MG63 (cell line): Measurements from ENCODE around the gene SET. TPM values are rescaled to one million over a fixed set of nuclear protein-coding genes. Genes with fewer than 3 reads are reported as not detected.

ENCODE experiments used
- DNase-seq: peaks from one replicate; pipeline ENCODE4 v3.0.0-alpha.2; 2020
- H3K27me3 ChIP-seq: fragments of 250-450 bp; sonication (Bioruptor Pico); 2 replicates; pipeline ENCODE4 v1.5.1; 2020; ENCODE audit warnings: mild to moderate bottlenecking, moderate library complexity
- H3K36me3 ChIP-seq: fragments of 250-450 bp; sonication (Bioruptor Pico); 2 replicates; pipeline ENCODE4 v1.5.1; 2020; ENCODE audit warnings: mild to moderate bottlenecking, moderate library complexity
- H3K4me3 ChIP-seq: fragments of 250-450 bp; sonication (Bioruptor Pico); 2 replicates; pipeline ENCODE4 v1.5.1; 2020; ENCODE audit warnings: mild to moderate bottlenecking, moderate library complexity
- H3K9me3 ChIP-seq: fragments of 250-450 bp; sonication (Bioruptor Pico); 2 replicates; pipeline ENCODE4 v1.5.1; 2020; ENCODE audit warnings: mild to moderate bottlenecking, moderate library complexity
- total RNA-seq: library from RNA; depleted of rRNA; stranded (reverse); fragments of >200 nt; shearing (Covaris generic); gene quantifications from 2 replicates; pipeline ENCODE4 v1.2.3, GENCODE V29; 2014; ENCODE audit warnings: low replicate concordance

Gene SET
- total RNA-seq, 1 experiment from 2014 or later, result 782 TPM

DNA sequence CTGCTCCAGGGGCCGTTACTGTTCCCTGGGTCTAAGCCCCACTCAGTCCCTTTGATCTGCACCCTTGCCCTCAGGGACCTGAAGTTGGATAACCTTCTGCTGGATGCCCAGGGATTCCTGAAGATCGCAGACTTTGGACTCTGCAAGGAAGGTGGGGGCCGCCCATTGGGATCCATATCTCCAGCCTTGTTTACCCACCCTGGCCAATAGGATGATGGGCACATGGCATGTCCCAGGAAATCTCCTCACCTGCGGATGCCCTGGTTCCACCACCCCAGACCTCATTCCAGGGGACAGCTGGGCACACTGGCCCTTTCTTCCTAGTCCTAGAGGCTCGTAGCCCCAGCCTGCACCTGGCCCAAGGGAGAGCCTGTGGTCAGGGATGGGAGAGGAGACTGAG, 29.5 kb downstream of the SET start:
- no peak for DNase-seq
- Histone ChIP-seq H3K27me3 (no peaks in the 10 kb centered on the region), H3K9me3 (no peaks in the 10 kb centered on the region), H3K4me3 (no peak overlapping the region), H3K36me3 (no peaks in the 10 kb centered on the region; the same call in none of the 2 replicates)

DNA sequence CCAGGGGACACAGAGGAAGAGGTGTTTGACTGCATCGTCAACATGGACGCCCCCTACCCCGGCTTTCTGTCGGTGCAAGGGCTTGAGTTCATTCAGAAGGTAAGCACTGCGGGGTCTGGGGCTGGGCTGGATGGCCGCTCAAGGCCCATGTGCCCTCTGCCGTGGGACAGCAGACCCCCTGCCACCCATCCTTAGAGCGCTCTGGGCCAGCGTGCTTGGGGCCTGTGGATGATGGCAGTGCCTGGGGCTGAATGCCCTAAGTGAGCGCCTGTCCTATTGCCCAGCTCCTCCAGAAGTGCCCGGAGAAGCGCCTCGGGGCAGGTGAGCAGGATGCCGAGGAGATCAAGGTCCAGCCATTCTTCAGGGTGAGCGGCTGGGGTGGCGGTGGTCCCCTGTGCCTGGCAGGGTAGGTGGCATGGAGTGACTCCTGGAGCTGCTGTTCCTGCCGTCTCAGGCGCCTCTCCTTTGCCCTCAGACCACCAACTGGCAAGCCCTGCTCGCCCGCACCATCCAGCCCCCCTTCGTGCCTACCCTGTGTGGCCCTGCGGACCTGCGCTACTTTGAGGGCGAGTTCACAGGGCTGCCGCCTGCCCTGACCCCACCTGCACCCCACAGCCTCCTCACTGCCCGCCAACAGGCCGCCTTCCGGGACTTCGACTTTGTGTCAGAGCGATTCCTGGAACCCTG, 31.0 kb downstream of the SET start:
- no peaks in the 10 kb centered on the region for H3K9me3 ChIP-seq
- H3K4me3 ChIP-seq, result no peak overlapping the region
- H3K36me3 ChIP-seq, result no peaks in the 10 kb centered on the region; the same call in none of the 2 replicates
- no peak for DNase-seq
- H3K27me3 ChIP-seq, result no peaks in the 10 kb centered on the region

GRCh38 chr9:128720841-128721486, 31.9 kb downstream of the SET start:
- no peaks in the 10 kb centered on the region; the same call in none of the 2 replicates for H3K36me3 ChIP-seq
- H3K4me3 ChIP-seq, result no peak overlapping the region
- H3K27me3 ChIP-seq, result no peaks in the 10 kb centered on the region
- H3K9me3 ChIP-seq, result no peaks in the 10 kb centered on the region
- DNase-seq, result no peak

- Histone ChIP-seq H3K27me3 (no peaks in the 10 kb centered on the region), H3K9me3 (no peaks in the 10 kb centered on the region), H3K4me3 (no peak overlapping the region), H3K36me3 (no peaks in the 10 kb centered on the region; the same call in none of the 2 replicates)
- DNase-seq, result no peak
Measured at GRCh38 chr9:128721487-128722010, 32.5 kb downstream of the SET start.

GRCh38 chr9:128722380-128723351, 33.6 kb downstream of the SET start:
- Histone ChIP-seq H3K27me3 (no peaks in the 10 kb centered on the region), H3K36me3 (no peaks in the 10 kb centered on the region; the same call in none of the 2 replicates), H3K9me3 (no peaks in the 10 kb centered on the region), H3K4me3 (no peak overlapping the region)
- DNase-seq, result no peak

DNA sequence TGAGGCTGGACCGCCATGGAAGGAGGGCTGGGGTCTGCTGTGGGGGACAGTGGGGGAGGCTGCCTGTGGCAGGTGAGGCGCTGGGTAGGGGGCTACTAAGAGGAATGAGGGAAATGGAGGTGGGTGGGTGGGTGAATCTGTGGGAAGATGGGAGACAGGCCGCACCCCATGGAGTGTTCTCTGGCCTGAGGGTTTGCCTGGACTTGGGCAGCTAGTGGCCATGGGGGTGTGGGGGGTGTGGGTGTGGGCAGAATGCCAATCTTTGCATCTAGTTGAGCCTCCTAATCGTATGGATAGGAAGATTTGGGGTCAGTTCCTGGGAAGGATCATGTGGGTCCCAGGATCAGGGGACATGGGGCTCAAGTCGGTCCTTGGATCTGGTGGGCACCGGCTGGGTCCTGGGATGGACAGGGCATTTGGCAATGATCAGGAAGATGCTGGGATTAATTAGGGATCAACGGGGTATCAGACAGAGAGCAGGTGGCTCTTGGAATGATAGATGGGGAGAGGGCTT, 34.4 kb downstream of the SET start:
- no peak for DNase-seq
- H3K27me3 ChIP-seq, result no peaks in the 10 kb centered on the region
- H3K4me3 ChIP-seq, result peak overlapping the region; percentile 71
- H3K9me3 ChIP-seq, result no peaks in the 10 kb centered on the region
- no peaks in the 10 kb centered on the region; the same call in none of the 2 replicates for H3K36me3 ChIP-seq

- H3K9me3 ChIP-seq, result no peaks in the 10 kb centered on the region
- peak within 1 kb of the TSS; percentile 71 for H3K4me3 ChIP-seq
- no peaks in the 10 kb centered on the region for H3K27me3 ChIP-seq
- DNase-seq, result peak; percentile 98
- no peaks in the 10 kb centered on the region; the same call in none of the 2 replicates for H3K36me3 ChIP-seq
Measured at GRCh38 chr9:128723866-128724743, 35.1 kb downstream of the SET start, which contains the start of gene ZDHHC12. ZDHHC12 (minus strand) TSS chr9:128724127; CDS start chr9:128724093, 34 bp downstream.

- H3K9me3 ChIP-seq, result no peaks in the 10 kb centered on the region
- H3K36me3 ChIP-seq, result no peaks in the 10 kb centered on the region; the same call in none of the 2 replicates
- no peaks in the 10 kb centered on the region for H3K27me3 ChIP-seq
- DNase-seq, result peak; percentile 72
- peak overlapping the region; percentile 71 for H3K4me3 ChIP-seq
Measured at GRCh38 chr9:128724744-128725211, 35.8 kb downstream of the SET start.

- peaks cover 3% of the 10 kb centered on the region; the same call in 1 of the 2 replicates for H3K36me3 ChIP-seq
- no peaks in the 10 kb centered on the region for H3K9me3 ChIP-seq
- no peaks in the 10 kb centered on the region for H3K27me3 ChIP-seq
- H3K4me3 ChIP-seq, result no peak overlapping the region
- DNase-seq, result no peak
Measured at GRCh38 chr9:128727640-128728248, 38.7 kb downstream of the SET start.

- H3K9me3 ChIP-seq, result no peaks in the 10 kb centered on the region
- H3K4me3 ChIP-seq, result no peak overlapping the region
- no peak for DNase-seq
- no peaks in the 10 kb centered on the region for H3K27me3 ChIP-seq
- peaks cover 6% of the 10 kb centered on the region for H3K36me3 ChIP-seq
Measured at GRCh38 chr9:128728298-128728697, 39.3 kb downstream of the SET start.

DNA sequence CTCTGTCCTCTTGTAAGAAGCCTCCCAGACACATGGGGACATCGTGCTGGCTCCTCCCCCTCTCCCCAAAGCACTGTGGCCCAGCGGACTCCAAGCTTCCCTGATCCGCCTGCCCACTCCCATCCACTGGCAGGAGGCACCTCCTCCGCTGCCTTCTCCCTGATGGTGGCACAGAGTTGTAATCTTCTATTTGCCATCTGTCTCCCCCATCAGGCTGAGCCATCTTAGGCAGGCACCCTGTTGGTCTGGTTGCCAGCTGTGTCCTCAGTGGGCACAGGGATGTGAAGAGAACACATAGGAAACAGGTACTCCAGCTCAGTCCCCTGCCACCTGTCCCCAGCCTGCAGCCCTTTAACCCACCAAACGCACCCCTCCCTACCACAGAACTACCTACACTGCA, 40.3 kb downstream of the SET start:
- Histone ChIP-seq H3K4me3 (no peak overlapping the region), H3K9me3 (no peaks in the 10 kb centered on the region), H3K36me3 (peaks cover 8% of the 10 kb centered on the region), H3K27me3 (no peaks in the 10 kb centered on the region)
- no peak for DNase-seq

DNA sequence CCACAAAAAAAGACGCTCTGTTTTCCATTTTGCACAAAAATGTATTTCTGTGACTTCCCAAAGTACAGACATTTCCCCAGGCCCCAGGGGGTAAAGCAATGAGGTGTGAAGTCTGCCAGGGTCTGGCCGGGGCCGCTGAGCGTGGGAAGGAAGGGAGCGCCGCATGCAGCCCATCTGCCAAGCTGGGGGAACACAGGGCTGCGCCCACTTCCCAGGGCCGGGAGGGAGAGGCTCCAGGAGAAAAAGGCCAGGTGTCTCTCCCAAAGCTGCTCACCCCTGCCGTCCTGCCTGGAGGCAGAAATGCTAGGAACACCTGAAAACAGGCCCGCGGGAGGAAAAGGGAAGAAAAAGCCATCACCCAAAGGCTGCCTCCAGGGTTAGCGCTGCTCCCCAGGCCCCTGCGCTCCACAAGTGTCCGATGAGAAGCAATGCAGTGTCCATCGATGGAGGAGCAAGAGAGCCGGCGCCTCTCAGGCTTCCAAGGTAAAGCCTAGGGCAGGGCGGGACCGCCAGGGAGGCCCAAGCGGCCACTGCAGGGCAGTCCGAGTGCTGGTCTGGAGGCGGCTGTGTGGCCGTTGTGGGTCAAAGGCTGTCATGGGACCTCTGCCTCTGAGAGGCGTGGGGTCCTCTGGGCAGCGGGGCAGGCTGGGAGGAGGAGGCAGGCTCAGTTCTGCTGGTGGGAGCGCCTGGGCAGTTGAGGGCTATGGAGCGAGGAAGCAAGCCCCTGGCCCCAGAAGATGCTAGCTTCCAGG, 40.9 kb downstream of the SET start:
- no peak for DNase-seq
- Histone ChIP-seq H3K27me3 (no peaks in the 10 kb centered on the region), H3K36me3 (peaks cover 8% of the 10 kb centered on the region), H3K4me3 (no peak overlapping the region), H3K9me3 (no peaks in the 10 kb centered on the region)

GRCh38 chr9:128731093-128731492, 42.1 kb downstream of the SET start:
- no peaks in the 10 kb centered on the region for H3K9me3 ChIP-seq
- H3K27me3 ChIP-seq, result no peaks in the 10 kb centered on the region
- DNase-seq, result no peak
- H3K4me3 ChIP-seq, result no peak overlapping the region
- H3K36me3 ChIP-seq, result peaks cover 8% of the 10 kb centered on the region

- Histone ChIP-seq H3K9me3 (no peaks in the 10 kb centered on the region), H3K36me3 (peaks cover 8% of the 10 kb centered on the region), H3K4me3 (no peak overlapping the region), H3K27me3 (no peaks in the 10 kb centered on the region)
- no peak for DNase-seq
Measured at GRCh38 chr9:128731691-128732090, 42.7 kb downstream of the SET start.
